ENCODE measurements around the gene ZNF766. TPM values are rescaled to one million over a fixed set of nuclear protein-coding genes. Genes with fewer than 3 reads are reported as not detected.
"Not testable (repeated sequence)": the region's sequence is repeated elsewhere in the genome, so short reads cannot be mapped to it uniquely, and the experiment has no call there.

ZNF766 gene
- total RNA-seq, 1 experiment from 2014 or later, result 13.9 TPM

- intact Hi-C loops (cut with micrococcal nuclease; ENCODE audit: unreplicated experiment) (no loop called here), in situ Hi-C loops (cut with HindIII; ENCODE audit: low pct_unique_long_range_greater_than_20kb, low sequenced_read_pairs) (no loop called here)
- CTCF ChIA-PET, result no interaction called here
- Histone ChIP-seq H3K4me3 (ENCODE audit: low read depth in 2 of 2, low read length in 2 of 2) (no peak overlapping the region), H3K9me3 (ENCODE audit: control insufficient read depth, insufficient read depth, low read depth, low read length) (no peaks in the 10 kb centered on the region), H3K4me1 (ENCODE audit: control insufficient read depth, insufficient read depth, low read length) (no peaks in the 10 kb centered on the region), H3K27ac (ENCODE audit: low read length) (no peak overlapping the region), H3K36me3 (ENCODE audit: control insufficient read depth, insufficient read depth, low read length) (no peaks in the 10 kb centered on the region), H3K27me3 (ENCODE audit: control insufficient read depth, insufficient read depth, low read length) (no peaks in the 10 kb centered on the region)
- no peak for DNase-seq (ENCODE audit: low read depth, low spot score)
- peak; percentile 91 for ATAC-seq
- no TSS peak for BruUV-seq (replicated peaks)
- POLR2A ChIA-PET, result no interaction called here
- TF ChIP-seq, protein P1, sequence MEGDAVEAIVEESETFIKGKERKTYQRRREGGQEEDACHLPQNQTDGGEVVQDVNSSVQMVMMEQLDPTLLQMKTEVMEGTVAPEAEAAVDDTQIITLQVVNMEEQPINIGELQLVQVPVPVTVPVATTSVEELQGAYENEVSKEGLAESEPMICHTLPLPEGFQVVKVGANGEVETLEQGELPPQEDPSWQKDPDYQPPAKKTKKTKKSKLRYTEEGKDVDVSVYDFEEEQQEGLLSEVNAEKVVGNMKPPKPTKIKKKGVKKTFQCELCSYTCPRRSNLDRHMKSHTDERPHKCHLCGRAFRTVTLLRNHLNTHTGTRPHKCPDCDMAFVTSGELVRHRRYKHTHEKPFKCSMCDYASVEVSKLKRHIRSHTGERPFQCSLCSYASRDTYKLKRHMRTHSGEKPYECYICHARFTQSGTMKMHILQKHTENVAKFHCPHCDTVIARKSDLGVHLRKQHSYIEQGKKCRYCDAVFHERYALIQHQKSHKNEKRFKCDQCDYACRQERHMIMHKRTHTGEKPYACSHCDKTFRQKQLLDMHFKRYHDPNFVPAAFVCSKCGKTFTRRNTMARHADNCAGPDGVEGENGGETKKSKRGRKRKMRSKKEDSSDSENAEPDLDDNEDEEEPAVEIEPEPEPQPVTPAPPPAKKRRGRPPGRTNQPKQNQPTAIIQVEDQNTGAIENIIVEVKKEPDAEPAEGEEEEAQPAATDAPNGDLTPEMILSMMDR (IDR thresholded peaks at IDR 0.05), result peak; percentile 77
- TF ChIP-seq, protein P2, sequence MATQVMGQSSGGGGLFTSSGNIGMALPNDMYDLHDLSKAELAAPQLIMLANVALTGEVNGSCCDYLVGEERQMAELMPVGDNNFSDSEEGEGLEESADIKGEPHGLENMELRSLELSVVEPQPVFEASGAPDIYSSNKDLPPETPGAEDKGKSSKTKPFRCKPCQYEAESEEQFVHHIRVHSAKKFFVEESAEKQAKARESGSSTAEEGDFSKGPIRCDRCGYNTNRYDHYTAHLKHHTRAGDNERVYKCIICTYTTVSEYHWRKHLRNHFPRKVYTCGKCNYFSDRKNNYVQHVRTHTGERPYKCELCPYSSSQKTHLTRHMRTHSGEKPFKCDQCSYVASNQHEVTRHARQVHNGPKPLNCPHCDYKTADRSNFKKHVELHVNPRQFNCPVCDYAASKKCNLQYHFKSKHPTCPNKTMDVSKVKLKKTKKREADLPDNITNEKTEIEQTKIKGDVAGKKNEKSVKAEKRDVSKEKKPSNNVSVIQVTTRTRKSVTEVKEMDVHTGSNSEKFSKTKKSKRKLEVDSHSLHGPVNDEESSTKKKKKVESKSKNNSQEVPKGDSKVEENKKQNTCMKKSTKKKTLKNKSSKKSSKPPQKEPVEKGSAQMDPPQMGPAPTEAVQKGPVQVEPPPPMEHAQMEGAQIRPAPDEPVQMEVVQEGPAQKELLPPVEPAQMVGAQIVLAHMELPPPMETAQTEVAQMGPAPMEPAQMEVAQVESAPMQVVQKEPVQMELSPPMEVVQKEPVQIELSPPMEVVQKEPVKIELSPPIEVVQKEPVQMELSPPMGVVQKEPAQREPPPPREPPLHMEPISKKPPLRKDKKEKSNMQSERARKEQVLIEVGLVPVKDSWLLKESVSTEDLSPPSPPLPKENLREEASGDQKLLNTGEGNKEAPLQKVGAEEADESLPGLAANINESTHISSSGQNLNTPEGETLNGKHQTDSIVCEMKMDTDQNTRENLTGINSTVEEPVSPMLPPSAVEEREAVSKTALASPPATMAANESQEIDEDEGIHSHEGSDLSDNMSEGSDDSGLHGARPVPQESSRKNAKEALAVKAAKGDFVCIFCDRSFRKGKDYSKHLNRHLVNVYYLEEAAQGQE (IDR thresholded peaks at IDR 0.05; ENCODE audit: insufficient read depth in 1 of 2, low read depth in 2 of 2, low read length in 1 of 2), result no peak
These were observed 21.1 kb upstream of the ZNF766 start for GRCh38 chr19:52248241-52248640.

- ChIA-PET POLR2A (no interaction called here), CTCF (no interaction called here)
- DNase-seq (ENCODE audit: low read depth, low spot score) (no peak), ATAC-seq (no peak)
- in situ Hi-C loops (cut with HindIII; ENCODE audit: low pct_unique_long_range_greater_than_20kb, low sequenced_read_pairs) (no loop called here), intact Hi-C loops (cut with micrococcal nuclease; ENCODE audit: unreplicated experiment) (no loop called here)
- TF ChIP-seq POLR2AphosphoS5 (IDR thresholded peaks at IDR 0.05; ENCODE audit: low read depth, low read length) (no peak), SIN3A (IDR thresholded peaks at IDR 0.05; ENCODE audit: borderline replicate concordance, insufficient read depth, low read depth, low read length) (no peak), TCF7L2 (IDR thresholded peaks at IDR 0.05; ENCODE audit: low read depth, low read length) (no peak)
- TF ChIP-seq, protein P2 (IDR thresholded peaks at IDR 0.05; ENCODE audit: insufficient read depth in 1 of 2, low read depth in 2 of 2, low read length in 1 of 2), result no peak
- TF ChIP-seq, protein P1 (IDR thresholded peaks at IDR 0.05), result no peak
- no peaks in the 10 kb centered on the region for H3K9me3 ChIP-seq (ENCODE audit: control insufficient read depth, insufficient read depth, low read depth, low read length)
- H3K27me3 ChIP-seq (ENCODE audit: control insufficient read depth, insufficient read depth, low read length), result no peaks in the 10 kb centered on the region
- H3K36me3 ChIP-seq (ENCODE audit: control insufficient read depth, insufficient read depth, low read length), result no peaks in the 10 kb centered on the region
- no peaks in the 10 kb centered on the region for H3K4me1 ChIP-seq (ENCODE audit: control insufficient read depth, insufficient read depth, low read length)
- no peak overlapping the region for H3K27ac ChIP-seq (ENCODE audit: low read length)
- BruUV-seq (replicated peaks), result no TSS peak
- no peak overlapping the region for H3K4me3 ChIP-seq (ENCODE audit: low read depth in 2 of 2, low read length in 2 of 2)
These were observed 11.0 kb upstream of the ZNF766 start for GRCh38 chr19:52258426-52258825.

DNA sequence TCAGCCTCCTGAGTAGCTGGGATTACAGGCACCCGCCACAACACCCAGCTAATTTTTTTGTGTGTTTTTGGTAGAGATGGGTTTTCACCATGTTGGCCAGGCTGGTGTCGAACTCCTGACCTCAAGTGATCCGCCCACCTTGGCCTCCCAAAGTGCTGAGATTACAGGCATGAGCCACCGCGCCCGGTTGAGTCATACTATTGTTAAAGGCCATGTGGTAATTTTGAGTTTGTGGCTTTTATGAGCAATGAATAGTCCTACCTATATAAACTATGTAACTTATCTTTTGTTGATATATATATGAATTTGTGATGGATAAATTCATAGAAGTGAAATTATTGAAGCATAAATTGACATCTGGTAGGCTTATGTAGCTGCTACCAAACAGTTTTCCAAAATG is 3.8 kb upstream of the ZNF766 start:
- H3K4me3 ChIP-seq (ENCODE audit: low read depth in 2 of 2, low read length in 2 of 2); H3K36me3 ChIP-seq (ENCODE audit: control insufficient read depth, insufficient read depth, low read length); in situ Hi-C loops (cut with HindIII; ENCODE audit: low pct_unique_long_range_greater_than_20kb, low sequenced_read_pairs); H3K27ac ChIP-seq (ENCODE audit: low read length); DNase-seq (ENCODE audit: low read depth, low spot score); ATAC-seq; H3K4me1 ChIP-seq (ENCODE audit: control insufficient read depth, insufficient read depth, low read length); H3K9me3 ChIP-seq (ENCODE audit: control insufficient read depth, insufficient read depth, low read depth, low read length); H3K27me3 ChIP-seq (ENCODE audit: control insufficient read depth, insufficient read depth, low read length); CTCF ChIA-PET; intact Hi-C loops (cut with micrococcal nuclease; ENCODE audit: unreplicated experiment); BruUV-seq (replicated peaks): not testable (repeated sequence)
- POLR2A ChIA-PET, result interaction anchor here (0.7 kb wide), 1 partner anchor 20 kb away, joined by 3 read pairs; no protein-coding TSS in a partner anchor
